Neural progenitor cell (in vitro differentiated cells): Measurements from ENCODE around the gene NIM1K. TPM values are rescaled to one million over a fixed set of nuclear protein-coding genes. Genes with fewer than 3 reads are reported as not detected.
"Not testable (repeated sequence)": the region's sequence is repeated elsewhere in the genome, so short reads cannot be mapped to it uniquely, and the experiment has no call there.

ENCODE experiments used
- DNase-seq: peaks from one replicate; pipeline ENCODE4 v3.0.0-alpha.2; 2016; ENCODE audit warnings: low spot score
- H2AFZ ChIP-seq: fragments of 200-600 bp; sonication (generic); replicated peaks from 2 replicates; pipeline ENCODE4 v1.6.1; 2016; ENCODE audit warnings: antibody characterized with exemption
- H3F3A ChIP-seq: fragments of 200-600 bp; sonication (generic); 2 replicates; pipeline ENCODE4 v1.6.1; 2016; ENCODE audit warnings: antibody characterized with exemption, low read depth
- H3K27ac ChIP-seq: fragments of 200-600 bp; sonication (generic); 2 replicates; pipeline ENCODE4 v1.5.1; 2016; ENCODE audit warnings: mild to moderate bottlenecking
- H3K27me3 ChIP-seq: fragments of 200-600 bp; sonication (generic); 2 replicates; pipeline ENCODE4 v1.6.1; 2016; ENCODE audit warnings: mild to moderate bottlenecking, moderate library complexity
- H3K36me3 ChIP-seq: fragments of 200-600 bp; sonication (generic); 2 replicates; pipeline ENCODE4 v1.5.1; 2016
- H3K4me1 ChIP-seq: fragments of 200-600 bp; sonication (generic); 2 replicates; pipeline ENCODE4 v1.6.1; 2016; ENCODE audit warnings: mixed run types
- H3K4me2 ChIP-seq: fragments of 200-600 bp; sonication (generic); 2 replicates; pipeline ENCODE4 v1.6.1; 2016
- H3K4me3 ChIP-seq: fragments of 200-600 bp; sonication (generic); 2 replicates; pipeline ENCODE4 v1.5.1; 2016
- H3K79me2 ChIP-seq: fragments of 200-600 bp; sonication (generic); 2 replicates; pipeline ENCODE4 v1.6.1; 2016; ENCODE audit warnings: low read depth
- H3K9ac ChIP-seq: fragments of 200-600 bp; sonication (generic); 2 replicates; pipeline ENCODE4 v1.6.1; 2016
- H3K9me3 ChIP-seq: fragments of 200-600 bp; sonication (generic); 2 replicates; pipeline ENCODE4 v1.5.1; 2016; ENCODE audit warnings: low read depth
- H4K20me1 ChIP-seq: fragments of 200-600 bp; sonication (generic); 2 replicates; pipeline ENCODE4 v1.6.1; 2016; ENCODE audit warnings: low read depth
- H3K27ac Mint-ChIP-seq: 3 replicates; pipeline ENCODE4 v1.8.0; 2021; ENCODE audit warnings: mixed read lengths
- H3K27me3 Mint-ChIP-seq: 2 replicates; pipeline ENCODE4 v1.8.0; 2022; ENCODE audit warnings: low read depth, mild to moderate bottlenecking, inconsistent platforms, moderate library complexity, mixed read lengths; ENCODE audit not compliant: insufficient read depth
- H3K36me3 Mint-ChIP-seq: 3 replicates; pipeline ENCODE4 v1.8.0; 2021; ENCODE audit warnings: mixed read lengths
- H3K4me1 Mint-ChIP-seq: 3 replicates; pipeline ENCODE4 v1.8.0; 2021; ENCODE audit warnings: mixed read lengths
- H3K4me3 Mint-ChIP-seq: 3 replicates; pipeline ENCODE4 v1.8.0; 2021; ENCODE audit warnings: mild to moderate bottlenecking, moderate library complexity, mixed read lengths
- H3K9me3 Mint-ChIP-seq: 3 replicates; pipeline ENCODE4 v1.8.0; 2020; ENCODE audit warnings: mixed read lengths
- CTCF ChIP-seq: fragments of 200-600 bp; sonication (generic); IDR thresholded peaks from 2 replicates; pipeline ENCODE4 v1.5.1; 2017; ENCODE audit warnings: antibody characterized with exemption, mild to moderate bottlenecking
- EZH2 ChIP-seq: fragments of 200-600 bp; sonication (generic); IDR thresholded peaks from 2 replicates; pipeline ENCODE4 v1.6.1; 2017; ENCODE audit warnings: antibody characterized with exemption, mild to moderate bottlenecking, moderate library complexity
- EZH2phosphoT487 ChIP-seq: fragments of 200-600 bp; sonication (generic); IDR thresholded peaks from 2 replicates; pipeline ENCODE4 v1.6.1; 2017; ENCODE audit warnings: antibody characterized with exemption
- total RNA-seq: library from RNA; depleted of rRNA; stranded (reverse); fragments of >200 nt; gene quantifications from 2 replicates; pipeline ENCODE4 v1.2.3, GENCODE V29; 2015; ENCODE audit warnings: low replicate concordance

NIM1K gene
- total RNA-seq, 1 donor from 2014 or later, result not detected

- no peak overlapping the region for H3K27ac ChIP-seq
- no peak for DNase-seq
- Mint-ChIP-seq H3K4me3 (no peak overlapping the region), H3K27me3 (peaks cover 2% of the 10 kb centered on the region), H3K36me3 (peaks cover 43% of the 10 kb centered on the region), H3K9me3 (no peaks in the 10 kb centered on the region), H3K4me1 (no peaks in the 10 kb centered on the region), H3K27ac (no peak overlapping the region)
- no peak overlapping the region for H2AFZ ChIP-seq
- peaks cover 12% of the 10 kb centered on the region for H3K79me2 ChIP-seq
- no peaks in the 10 kb centered on the region for H3F3A ChIP-seq
- peaks cover 3% of the 10 kb centered on the region for H3K36me3 ChIP-seq
- H3K4me2 ChIP-seq, result no peak overlapping the region
- no peaks in the 10 kb centered on the region for H4K20me1 ChIP-seq
- no peaks in the 10 kb centered on the region for H3K9me3 ChIP-seq
- H3K4me3 ChIP-seq, result no peak overlapping the region
- TF ChIP-seq EZH2 (no peak), EZH2phosphoT487 (no peak), CTCF (no peak)
- H3K9ac ChIP-seq, result no peak overlapping the region
- no peaks in the 10 kb centered on the region for H3K4me1 ChIP-seq
- no peaks in the 10 kb centered on the region for H3K27me3 ChIP-seq
Measured at GRCh38 chr5:43161244-43161643, 30.8 kb upstream of the NIM1K start.

GRCh38 chr5:43164801-43165200, 27.2 kb upstream of the NIM1K start:
- H3K9me3 ChIP-seq, H3K27me3 ChIP-seq, H3K4me1 ChIP-seq, H3K36me3 ChIP-seq, H3F3A ChIP-seq, DNase-seq, H3K4me2 ChIP-seq, H3K27ac Mint-ChIP-seq, H3K4me3 Mint-ChIP-seq, H3K27ac ChIP-seq, H3K9ac ChIP-seq, H2AFZ ChIP-seq, H3K9me3 Mint-ChIP-seq, H3K27me3 Mint-ChIP-seq, H3K4me1 Mint-ChIP-seq, H3K4me3 ChIP-seq, H4K20me1 ChIP-seq, H3K79me2 ChIP-seq: not testable (repeated sequence)
- peaks cover 43% of the 10 kb centered on the region for H3K36me3 Mint-ChIP-seq

- no peak overlapping the region for H3K4me3 Mint-ChIP-seq
- TF ChIP-seq CTCF, result no peak
- no peak for TF ChIP-seq EZH2phosphoT487
- no peak for TF ChIP-seq EZH2
Measured at GRCh38 chr5:43165323-43165722, 26.7 kb upstream of the NIM1K start.

GRCh38 chr5:43168175-43168574, 23.9 kb upstream of the NIM1K start:
- no peaks in the 10 kb centered on the region for H3K79me2 ChIP-seq
- Mint-ChIP-seq H3K27ac (no peak overlapping the region), H3K4me3 (no peak overlapping the region), H3K9me3 (no peaks in the 10 kb centered on the region), H3K27me3 (no peaks in the 10 kb centered on the region), H3K36me3 (peaks cover 46% of the 10 kb centered on the region), H3K4me1 (no peaks in the 10 kb centered on the region)
- no peaks in the 10 kb centered on the region for H3K27me3 ChIP-seq
- no peak for DNase-seq
- no peak overlapping the region for H3K9ac ChIP-seq
- H3K4me2 ChIP-seq, result no peak overlapping the region
- H2AFZ ChIP-seq, result no peak overlapping the region
- peaks cover 3% of the 10 kb centered on the region for H4K20me1 ChIP-seq
- H3K27ac ChIP-seq, result no peak overlapping the region
- no peaks in the 10 kb centered on the region for H3F3A ChIP-seq
- no peaks in the 10 kb centered on the region for H3K9me3 ChIP-seq
- peaks cover 2% of the 10 kb centered on the region for H3K36me3 ChIP-seq
- TF ChIP-seq EZH2phosphoT487 (no peak), EZH2 (no peak), CTCF (no peak)
- no peaks in the 10 kb centered on the region for H3K4me1 ChIP-seq
- no peak overlapping the region for H3K4me3 ChIP-seq

More at GRCh38 chr5:43165323-43165722, 26.7 kb upstream of the NIM1K start:
- H3K36me3 Mint-ChIP-seq, result peaks cover 45% of the 10 kb centered on the region
- H2AFZ ChIP-seq, result no peak overlapping the region
- H3K27me3 Mint-ChIP-seq, result peaks cover 2% of the 10 kb centered on the region
- peaks cover 3% of the 10 kb centered on the region for H3K36me3 ChIP-seq
- H3K9ac ChIP-seq, result no peak overlapping the region
- no peaks in the 10 kb centered on the region for H3K79me2 ChIP-seq
- no peaks in the 10 kb centered on the region for H3K4me1 ChIP-seq
- no peaks in the 10 kb centered on the region for H4K20me1 ChIP-seq
- H3K27ac ChIP-seq, result no peak overlapping the region
- no peak overlapping the region for H3K27ac Mint-ChIP-seq
- H3K9me3 Mint-ChIP-seq, result no peaks in the 10 kb centered on the region
- H3F3A ChIP-seq, result no peaks in the 10 kb centered on the region
- no peak for DNase-seq
- H3K4me2 ChIP-seq, result no peak overlapping the region
- H3K4me1 Mint-ChIP-seq, result no peaks in the 10 kb centered on the region
- no peak overlapping the region for H3K4me3 ChIP-seq
- H3K27me3 ChIP-seq, result no peaks in the 10 kb centered on the region
- no peaks in the 10 kb centered on the region for H3K9me3 ChIP-seq
